ENCODE measurements around the gene FMNL1.

FMNL1 gene

DNA sequence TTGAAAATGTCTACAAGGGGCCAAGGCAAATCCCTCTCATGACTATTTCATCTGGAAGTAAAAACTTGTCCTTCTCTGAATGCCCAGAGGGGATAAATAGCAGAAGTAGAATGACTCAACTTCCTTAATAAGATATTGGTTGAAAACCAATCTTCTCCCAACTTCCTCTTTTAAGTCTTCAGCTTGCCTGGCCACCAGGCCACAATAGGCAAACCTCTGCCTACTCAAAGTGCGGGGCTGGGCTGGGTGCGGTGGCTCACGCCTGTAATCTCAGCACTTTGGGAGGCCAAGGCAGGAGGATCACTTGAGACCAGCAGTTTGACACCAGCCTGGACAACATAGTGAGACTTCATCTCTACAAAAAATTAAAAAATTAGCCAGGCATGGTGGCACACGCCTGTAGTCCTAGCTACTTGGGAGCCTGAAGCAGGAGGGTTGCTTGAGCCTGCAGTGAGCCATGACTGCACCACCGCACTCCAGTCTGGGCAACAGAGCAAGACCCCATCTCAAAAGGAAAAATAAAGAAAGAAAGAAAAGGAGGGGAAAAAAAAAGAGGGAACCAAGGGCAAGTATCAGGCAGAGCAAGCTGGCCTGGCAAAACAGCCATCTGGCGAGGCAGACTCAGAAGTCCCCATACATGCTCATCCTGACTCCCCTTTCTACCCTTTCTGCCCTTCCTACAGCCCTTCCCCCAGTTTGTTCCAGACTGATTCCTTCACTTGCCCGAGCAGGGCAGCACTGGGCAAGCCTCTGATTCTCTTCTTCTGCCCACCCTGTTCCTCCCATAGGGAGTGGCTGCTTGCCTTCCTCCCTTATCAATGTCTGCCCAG is 74.5 kb downstream of the FMNL1 start:
- peaks cover 3% of the 10 kb centered on the region for H3K27me3 Mint-ChIP-seq (ENCODE audit: low read depth)
- peaks cover 4% of the 10 kb centered on the region for H3K36me3 Mint-ChIP-seq (ENCODE audit: low read depth)
- peaks cover 75% of the 10 kb centered on the region for H3K4me1 Mint-ChIP-seq
- no peak overlapping the region for H3K4me3 Mint-ChIP-seq
- TF ChIP-seq CTCF (IDR thresholded peaks at IDR 0.05; ENCODE audit: unreplicated experiment in 3 of 3): no peak
- peak overlapping the region in 1 of 3 experiments; percentile 33 for H3K27ac Mint-ChIP-seq
- no peaks in the 10 kb centered on the region for H3K9me3 Mint-ChIP-seq

DNA sequence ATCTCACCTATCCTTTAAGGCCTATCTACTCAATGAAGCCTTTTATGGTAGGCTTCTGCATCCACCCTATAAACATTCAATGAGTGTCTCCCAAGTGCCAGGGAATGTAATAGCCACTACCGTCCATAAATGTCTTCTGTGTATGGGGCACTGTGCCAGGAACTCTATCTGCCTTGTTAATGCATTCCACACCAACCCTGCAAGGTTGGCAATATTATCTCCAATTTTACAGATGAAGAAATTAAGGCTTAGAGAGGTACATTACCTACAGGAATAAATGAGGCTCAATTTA is 75.1 kb downstream of the FMNL1 start:
- no peak overlapping the region for H3K4me3 Mint-ChIP-seq
- H3K9me3 Mint-ChIP-seq: no peaks in the 10 kb centered on the region
- H3K27me3 Mint-ChIP-seq (ENCODE audit: low read depth): peaks cover 3% of the 10 kb centered on the region
- no peak for TF ChIP-seq CTCF (IDR thresholded peaks at IDR 0.05; ENCODE audit: unreplicated experiment in 3 of 3)
- peaks cover 69% of the 10 kb centered on the region for H3K4me1 Mint-ChIP-seq
- H3K27ac Mint-ChIP-seq: peak overlapping the region in 1 of 3 experiments; percentile 33
- H3K36me3 Mint-ChIP-seq (ENCODE audit: low read depth): peaks cover 4% of the 10 kb centered on the region

All from nephron (organoid).